B cell (primary cell): ENCODE data around the gene TUFM. TPM values are rescaled to one million over a fixed set of nuclear protein-coding genes. Genes with fewer than 3 reads are reported as not detected.
A peak's percentile ranks its signal among the peaks of the same experiment; 100 is the strongest.

Experiments
- ATAC-seq: fragments of 200-7000 bp; cut with Tn5 transposase; one replicate; pipeline ENCODE4 v1.10.0; 2021; ENCODE audit warnings: low read depth, mild to moderate bottlenecking, moderate number of reproducible peaks, moderate library complexity
- CTCF ChIA-PET: fragments of 350-600 bp; sonication (Branson Sonifier 250); formaldehyde crosslinking; loops from one replicate; lab custom pipeline; 2021; ENCODE audit warnings: antibody characterized with exemption, inconsistent platforms; lab: Charles Lee
- POLR2A ChIA-PET: fragments of 350-600 bp; sonication (Branson Sonifier 250); formaldehyde crosslinking; loops from one replicate; lab custom pipeline; 2021; ENCODE audit warnings: antibody characterized with exemption; lab: Charles Lee
- DNase-seq: peaks from one replicate; pipeline ENCODE4 v3.0.0; 2013
- H2AFZ ChIP-seq: 2 replicates; pipeline ENCODE4 v1.6.1; 2012; ENCODE audit warnings: mild to moderate bottlenecking, low read depth, low read length; ENCODE audit not compliant: insufficient read depth, poor library complexity, severe bottlenecking
- H3K27ac ChIP-seq, 2 donors: 1 replicate in 1 of 2; 2 replicates in 1 of 2; pipeline ENCODE4 v1.5.1; 2012 to 2013; ENCODE audit warnings: low read length in 2 of 2, mild to moderate bottlenecking in 2 of 2, moderate library complexity in 1 of 2
- H3K27me3 ChIP-seq, 4 experiments: fragments of 200-600 bp in 1 of 4; sonication (generic) in 1 of 4; replicated peaks in 1 of 4; 1 replicate in 2 of 4; 2 replicates in 2 of 4; pipeline versions ENCODE4 v1.6.1 to v1.7.0; 2013 to 2016; ENCODE audit warnings: low read length in 3 of 4, mild to moderate bottlenecking in 2 of 4, mixed read lengths in 1 of 4, moderate library complexity in 1 of 4; ENCODE audit not compliant: insufficient read depth in 4 of 4, control insufficient read depth in 3 of 4; ENCODE audit errors: control extremely low read depth in 1 of 4
- H3K36me3 ChIP-seq, 2 experiments: replicated peaks in 1 of 2; 1 replicate in 1 of 2; 2 replicates in 1 of 2; pipeline versions ENCODE4 v1.6.1 to v1.7.1; 2013; ENCODE audit warnings: low read length in 1 of 2; ENCODE audit not compliant: insufficient read depth in 2 of 2, control insufficient read depth in 1 of 2; ENCODE audit errors: control extremely low read depth in 1 of 2, extremely low read depth in 1 of 2
- H3K4me1 ChIP-seq, 2 donors: fragments of 200-600 bp in 1 of 2; sonication (generic) in 1 of 2; 1 replicate in 1 of 2; 2 replicates in 1 of 2; pipeline versions ENCODE4 v1.5.1 to v1.6.1; 2013 to 2017; ENCODE audit warnings: low read length in 2 of 2; ENCODE audit not compliant: control insufficient read depth in 2 of 2, insufficient read depth in 2 of 2
- H3K4me2 ChIP-seq: replicated peaks from 2 replicates; pipeline ENCODE3; 2012; ENCODE audit warnings: mild to moderate bottlenecking, low read depth, low read length; ENCODE audit not compliant: poor library complexity, severe bottlenecking
- H3K4me3 ChIP-seq, 5 experiments: fragments of 200-600 bp in 1 of 5; sonication (generic) in 1 of 5; 1 replicate in 3 of 5; 2 replicates in 2 of 5; pipeline versions ENCODE4 v1.5.1 to v1.7.0; 2011 to 2016; ENCODE audit warnings: low read length in 4 of 5, mild to moderate bottlenecking in 4 of 5, low read depth in 2 of 5, control low read depth in 1 of 5, moderate library complexity in 1 of 5; ENCODE audit not compliant: insufficient read depth in 1 of 5; ENCODE audit errors: control extremely low read depth in 1 of 5, extremely low read depth in 1 of 5
- H3K79me2 ChIP-seq: fragments of 200-600 bp; sonication (generic); one replicate; pipeline ENCODE4 v1.6.0; 2016; ENCODE audit warnings: low read length; ENCODE audit not compliant: control insufficient read depth, insufficient read depth
- H3K9ac ChIP-seq: fragments of 200-600 bp; sonication (generic); 2 replicates; pipeline ENCODE4 v1.6.1; 2017; ENCODE audit warnings: mild to moderate bottlenecking, low read length, moderate library complexity
- H3K9me3 ChIP-seq, 3 donors: one replicate each; pipeline versions ENCODE4 v1.6.1 to v1.7.1; 2013; ENCODE audit warnings: low read length in 2 of 3; ENCODE audit not compliant: control insufficient read depth in 2 of 3, insufficient read depth in 1 of 3; ENCODE audit errors: control extremely low read depth in 1 of 3
- H4K20me1 ChIP-seq: 2 replicates; pipeline ENCODE4 v1.6.0; 2012; ENCODE audit warnings: mild to moderate bottlenecking, low read length; ENCODE audit not compliant: insufficient read depth, control insufficient read depth, poor library complexity, severe bottlenecking
- H3K27ac Mint-ChIP-seq: one replicate; pipeline ENCODE4 v1.8.0; 2021; ENCODE audit warnings: mixed read lengths
- H3K27me3 Mint-ChIP-seq: one replicate; pipeline ENCODE4 v1.8.0; 2021; ENCODE audit warnings: mixed read lengths
- H3K4me1 Mint-ChIP-seq: one replicate; pipeline ENCODE4 v1.8.0; 2021; ENCODE audit warnings: mixed read lengths
- H3K4me3 Mint-ChIP-seq: one replicate; pipeline ENCODE4 v1.8.0; 2021; ENCODE audit warnings: mixed read lengths
- H3K9me3 Mint-ChIP-seq: one replicate; pipeline ENCODE4 v1.8.0; 2022; ENCODE audit warnings: mixed read lengths; ENCODE audit not compliant: insufficient read depth
- CTCF ChIP-seq: fragments of 200-600 bp; IDR thresholded peaks from one replicate; pipeline ENCODE4 v1.8.0; 2022; ENCODE audit warnings: antibody characterized with exemption, mild to moderate bottlenecking
- EZH2 ChIP-seq: IDR thresholded peaks from 2 replicates; pipeline ENCODE4 v1.6.1; 2012; ENCODE audit warnings: borderline replicate concordance, low read depth, mild to moderate bottlenecking, moderate library complexity, low read length; ENCODE audit not compliant: insufficient read depth, poor library complexity, severe bottlenecking
- WGBS: methylation state at CpG from one replicate; pipeline ENCODE4 v1.1.5; 2013; ENCODE audit warnings: missing lambda C conversion rate; ENCODE audit not compliant: insufficient coverage; 5-methylcytosine and 5-hydroxymethylcytosine counted together
- intact Hi-C: fragments of 100-400 bp; cut with micrococcal nuclease; formaldehyde crosslinking; loops from one replicate; pipeline ENCODE4 v1.10.0; 2022
- polyA plus RNA-seq: library from polyadenylated mRNA; depleted of rRNA; stranded (reverse); fragments of >200 nt; gene quantifications from 2 replicates; pipeline ENCODE4 v1.2.3, GENCODE V29; 2012
- total RNA-seq, 2 donors: library from RNA; stranded (reverse); fragments of 120-200 nt in 1 of 2; gene quantifications; 1 replicate in 1 of 2; 2 replicates in 1 of 2; pipeline versions ENCODE4 v1.2.3 to v1.2.4, GENCODE V29; 2013 to 2022

TUFM gene
- total and polyA plus RNA-seq, 2 donors (not counting 1 experiment from before 2014, with no cell fraction given): 126 to 129 TPM

- peak overlapping the region; percentile 99 for H2AFZ ChIP-seq
- Mint-ChIP-seq H3K27me3 (no peaks in the 10 kb centered on the region), H3K27ac (peak overlapping the region; percentile 99), H3K4me3 (peak overlapping the region; percentile 100), H3K9me3 (no peaks in the 10 kb centered on the region), H3K4me1 (peaks cover 28% of the 10 kb centered on the region)
- POLR2A ChIA-PET: interaction anchor here (1.1 to 5.1 kb wide), 8 partner anchors 11 to 86 kb away, joined by 3 to 56 read pairs (median 14); partner anchors contain the start of genes ATXN2L, CD19, NFATC2IP and RABEP2
- peak overlapping the region; percentile 79 to 82 for H3K27ac ChIP-seq
- peak overlapping the region; percentile 81 for H3K4me2 ChIP-seq
- peaks cover 0 to 15% of the 10 kb centered on the region in 2 experiments for H3K36me3 ChIP-seq
- intact Hi-C loops: loop anchor here (1.0 kb wide), 5 partner anchors 15 to 86 kb away; partner anchors contain the start of genes NFATC2IP and RABEP2
- WGBS: 5% methylated on average over 34 of the region's 42 CpGs
- H3K9me3 ChIP-seq: no peaks in the 10 kb centered on the region
- peaks cover 5 to 25% of the 10 kb centered on the region in 2 donors for H3K4me1 ChIP-seq
- H4K20me1 ChIP-seq: peaks cover 28% of the 10 kb centered on the region
- peak; percentile 41 for DNase-seq
- peak overlapping the region; percentile 95 for H3K9ac ChIP-seq
- no peak for TF ChIP-seq CTCF
- TF ChIP-seq EZH2: no peak
- ATAC-seq: no peak
- no peaks in the 10 kb centered on the region for H3K27me3 ChIP-seq
- CTCF ChIA-PET: interaction anchor here (0.6 to 5.1 kb wide), 6 partner anchors 10 to 82 kb away, joined by 3 to 70 read pairs (median 9); partner anchors contain the start of gene TUFM
- H3K4me3 ChIP-seq: peak overlapping the region; percentile 9 to 98 (median 77)
- peaks cover 4% of the 10 kb centered on the region for H3K79me2 ChIP-seq
Observed at GRCh38 chr16:28863929-28864793, 18.0 kb upstream of the TUFM start.

GRCh38 chr16:28859326-28859725, 13.2 kb upstream of the TUFM start:
- peaks cover 5% of the 10 kb centered on the region for H4K20me1 ChIP-seq
- POLR2A ChIA-PET: no interaction called here
- 63% methylated on average over 3 of the region's 4 CpGs for WGBS
- H3K27ac ChIP-seq: no peak overlapping the region
- H3K4me3 ChIP-seq: no peak overlapping the region
- H3K4me3 Mint-ChIP-seq: no peak overlapping the region
- CTCF ChIA-PET: interaction anchor here (1.1 to 1.4 kb wide), 2 partner anchors 12 to 14 kb away, joined by 3 read pairs; no protein-coding TSS in a partner anchor
- H3K27me3 ChIP-seq: no peaks in the 10 kb centered on the region
- no peak overlapping the region for H3K4me2 ChIP-seq
- no peaks in the 10 kb centered on the region for H3K27me3 Mint-ChIP-seq
- peaks cover 4% of the 10 kb centered on the region for H3K79me2 ChIP-seq
- ATAC-seq: no peak
- no peak for DNase-seq
- intact Hi-C loops: no loop called here
- no peaks in the 10 kb centered on the region for H3K9me3 Mint-ChIP-seq
- TF ChIP-seq EZH2 (no peak), CTCF (no peak)
- no peak overlapping the region for H2AFZ ChIP-seq
- peak overlapping the region; percentile 41 for H3K27ac Mint-ChIP-seq
- H3K4me1 Mint-ChIP-seq: peaks cover 11% of the 10 kb centered on the region
- H3K9me3 ChIP-seq: no peaks in the 10 kb centered on the region
- H3K9ac ChIP-seq: no peak overlapping the region
- peaks cover 3 to 13% of the 10 kb centered on the region in 2 donors for H3K4me1 ChIP-seq
- H3K36me3 ChIP-seq: no peaks in the 10 kb centered on the region
